ENCODE measurements around the gene ABCC6.

GRCh38 chr16:16163571-16163970, 59.7 kb downstream of the ABCC6 start:
- TF ChIP-seq CTCF (IDR thresholded peaks at IDR 0.05; ENCODE audit: insufficient read depth, low read length), result no peak
- TF ChIP-seq, protein P1, sequence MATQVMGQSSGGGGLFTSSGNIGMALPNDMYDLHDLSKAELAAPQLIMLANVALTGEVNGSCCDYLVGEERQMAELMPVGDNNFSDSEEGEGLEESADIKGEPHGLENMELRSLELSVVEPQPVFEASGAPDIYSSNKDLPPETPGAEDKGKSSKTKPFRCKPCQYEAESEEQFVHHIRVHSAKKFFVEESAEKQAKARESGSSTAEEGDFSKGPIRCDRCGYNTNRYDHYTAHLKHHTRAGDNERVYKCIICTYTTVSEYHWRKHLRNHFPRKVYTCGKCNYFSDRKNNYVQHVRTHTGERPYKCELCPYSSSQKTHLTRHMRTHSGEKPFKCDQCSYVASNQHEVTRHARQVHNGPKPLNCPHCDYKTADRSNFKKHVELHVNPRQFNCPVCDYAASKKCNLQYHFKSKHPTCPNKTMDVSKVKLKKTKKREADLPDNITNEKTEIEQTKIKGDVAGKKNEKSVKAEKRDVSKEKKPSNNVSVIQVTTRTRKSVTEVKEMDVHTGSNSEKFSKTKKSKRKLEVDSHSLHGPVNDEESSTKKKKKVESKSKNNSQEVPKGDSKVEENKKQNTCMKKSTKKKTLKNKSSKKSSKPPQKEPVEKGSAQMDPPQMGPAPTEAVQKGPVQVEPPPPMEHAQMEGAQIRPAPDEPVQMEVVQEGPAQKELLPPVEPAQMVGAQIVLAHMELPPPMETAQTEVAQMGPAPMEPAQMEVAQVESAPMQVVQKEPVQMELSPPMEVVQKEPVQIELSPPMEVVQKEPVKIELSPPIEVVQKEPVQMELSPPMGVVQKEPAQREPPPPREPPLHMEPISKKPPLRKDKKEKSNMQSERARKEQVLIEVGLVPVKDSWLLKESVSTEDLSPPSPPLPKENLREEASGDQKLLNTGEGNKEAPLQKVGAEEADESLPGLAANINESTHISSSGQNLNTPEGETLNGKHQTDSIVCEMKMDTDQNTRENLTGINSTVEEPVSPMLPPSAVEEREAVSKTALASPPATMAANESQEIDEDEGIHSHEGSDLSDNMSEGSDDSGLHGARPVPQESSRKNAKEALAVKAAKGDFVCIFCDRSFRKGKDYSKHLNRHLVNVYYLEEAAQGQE (IDR thresholded peaks at IDR 0.05; ENCODE audit: insufficient replicate concordance, low read depth), result no peak
